HG02981 (cell line): ENCODE data around the gene PIK3CD.

Source experiments
- ATAC-seq: cut with Tn5 transposase; IDR thresholded peaks from one replicate; pipeline ENCODE4 v1.9.1; 2021; ENCODE audit warnings: mild to moderate bottlenecking, moderate library complexity; ENCODE audit not compliant: unreplicated experiment

The PIK3CD gene

GRCh38 chr1:9763914-9764313 lies 112.4 kb downstream of the PIK3CD start:
- ATAC-seq: no peak

GRCh38 chr1:9764550-9764949 lies 113.0 kb downstream of the PIK3CD start:
- ATAC-seq: no peak

- ATAC-seq: no peak
Observed at GRCh38 chr1:9766759-9767442, 115.4 kb downstream of the PIK3CD start.

- ATAC-seq: no peak
Observed at GRCh38 chr1:9767964-9768668, 116.6 kb downstream of the PIK3CD start.

GRCh38 chr1:9768983-9769382 lies 117.5 kb downstream of the PIK3CD start:
- no peak for ATAC-seq

- ATAC-seq: no peak
Observed at GRCh38 chr1:9770298-9770697, 118.8 kb downstream of the PIK3CD start.

- ATAC-seq: no peak
Observed at GRCh38 chr1:9774712-9775679, 123.5 kb downstream of the PIK3CD start.

- no peak for ATAC-seq
Observed at GRCh38 chr1:9776685-9777084, 125.2 kb downstream of the PIK3CD start.
